Measurements from ENCODE around the gene GALNT17. TPM values are rescaled to one million over a fixed set of nuclear protein-coding genes. Genes with fewer than 3 reads are reported as not detected.

Gene GALNT17
- total and polyA plus RNA-seq, 12 donors = 15.1 to 87.0 (median 55.4) TPM

DNA sequence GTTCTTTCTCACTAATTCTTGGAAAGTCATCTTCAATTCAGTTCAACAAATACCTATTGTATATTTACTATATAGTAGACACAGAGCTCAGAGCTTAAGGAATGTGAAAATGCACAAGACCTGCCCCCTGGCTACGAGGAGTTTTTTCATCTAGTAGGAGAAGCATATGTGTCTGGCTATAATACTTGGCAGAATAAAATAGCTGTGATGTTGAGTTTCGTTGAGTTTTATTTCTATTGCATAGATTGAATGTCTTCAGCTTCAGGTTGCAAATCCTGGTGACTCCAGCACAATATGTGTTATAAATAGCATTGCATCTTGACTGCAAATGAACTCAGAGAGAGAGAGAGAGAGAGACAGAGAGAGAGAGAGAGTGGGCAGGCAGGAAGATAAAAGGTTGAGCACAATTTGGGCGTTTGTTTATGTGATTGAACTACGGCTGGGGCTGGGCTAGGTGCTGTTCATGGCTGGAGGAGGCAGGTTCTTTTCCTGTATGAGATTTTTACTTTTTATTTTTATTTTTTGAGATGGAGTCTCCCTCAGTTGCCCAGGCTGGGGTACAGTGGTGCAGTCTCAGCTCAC, 229.6 kb downstream of the GALNT17 start:
- H3K4me3 ChIP-seq = no peak overlapping the region
- H3K9me3 ChIP-seq = peaks cover 0 to 34% (median 0%) of the 10 kb centered on the region in 11 donors
- ATAC-seq (peak in 6 of 8 donors; percentile 57 to 85 (median 76)), DNase-seq (no peak)
- no peaks in the 10 kb centered on the region for H3K27me3 ChIP-seq
- intact Hi-C loops (cut with DNase I) = loop anchor here in 1 of 10 donors (10.0 kb wide), 1 partner anchor 173 kb away; no protein-coding TSS in a partner anchor
- H3K36me3 ChIP-seq = no peaks in the 10 kb centered on the region
- peaks cover 0 to 11% (median 4%) of the 10 kb centered on the region in 9 donors for H3K4me1 ChIP-seq
- peak overlapping the region in 1 of 10 donors; percentile 5 for H3K27ac ChIP-seq
- TF ChIP-seq, protein P1, sequence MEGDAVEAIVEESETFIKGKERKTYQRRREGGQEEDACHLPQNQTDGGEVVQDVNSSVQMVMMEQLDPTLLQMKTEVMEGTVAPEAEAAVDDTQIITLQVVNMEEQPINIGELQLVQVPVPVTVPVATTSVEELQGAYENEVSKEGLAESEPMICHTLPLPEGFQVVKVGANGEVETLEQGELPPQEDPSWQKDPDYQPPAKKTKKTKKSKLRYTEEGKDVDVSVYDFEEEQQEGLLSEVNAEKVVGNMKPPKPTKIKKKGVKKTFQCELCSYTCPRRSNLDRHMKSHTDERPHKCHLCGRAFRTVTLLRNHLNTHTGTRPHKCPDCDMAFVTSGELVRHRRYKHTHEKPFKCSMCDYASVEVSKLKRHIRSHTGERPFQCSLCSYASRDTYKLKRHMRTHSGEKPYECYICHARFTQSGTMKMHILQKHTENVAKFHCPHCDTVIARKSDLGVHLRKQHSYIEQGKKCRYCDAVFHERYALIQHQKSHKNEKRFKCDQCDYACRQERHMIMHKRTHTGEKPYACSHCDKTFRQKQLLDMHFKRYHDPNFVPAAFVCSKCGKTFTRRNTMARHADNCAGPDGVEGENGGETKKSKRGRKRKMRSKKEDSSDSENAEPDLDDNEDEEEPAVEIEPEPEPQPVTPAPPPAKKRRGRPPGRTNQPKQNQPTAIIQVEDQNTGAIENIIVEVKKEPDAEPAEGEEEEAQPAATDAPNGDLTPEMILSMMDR (IDR thresholded peaks at IDR 0.05) = no peak
- 26 to 39% methylated on average over 4 of the region's 4 CpGs for WGBS, 2 donors

DNA sequence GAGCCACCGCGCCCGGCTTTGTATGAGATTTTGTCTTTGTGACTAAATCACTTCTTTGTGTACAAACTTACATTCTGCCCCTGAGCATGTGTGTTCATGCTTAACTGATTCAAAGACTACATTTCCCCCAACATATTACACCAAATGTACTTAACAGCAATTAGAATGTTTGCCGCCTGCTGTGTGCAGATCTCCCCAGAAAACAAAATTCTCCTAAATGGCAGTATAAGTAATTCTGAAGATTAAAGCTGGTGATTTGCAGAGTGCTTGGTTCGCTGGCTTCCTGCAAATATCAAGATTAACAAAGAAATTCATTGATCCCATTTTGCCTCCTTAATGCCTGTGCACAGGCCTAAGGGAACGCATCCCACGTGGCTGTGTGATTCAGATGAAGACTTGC, 230.3 kb downstream of the GALNT17 start:
- TF ChIP-seq, protein P1 (IDR thresholded peaks at IDR 0.05) = no peak
- DNase-seq (no peak), ATAC-seq (no peak)
- 89 to 93% methylated on average over 7 of the region's 7 CpGs for WGBS, 2 donors
- H3K4me3 ChIP-seq = no peak overlapping the region
- peaks cover 0 to 11% (median 4%) of the 10 kb centered on the region in 9 donors for H3K4me1 ChIP-seq
- no peaks in the 10 kb centered on the region for H3K27me3 ChIP-seq
- no peak overlapping the region for H3K27ac ChIP-seq
- no peaks in the 10 kb centered on the region for H3K36me3 ChIP-seq
- peaks cover 0 to 27% (median 0%) of the 10 kb centered on the region in 11 donors for H3K9me3 ChIP-seq
- intact Hi-C loops (cut with DNase I) = loop anchor here in 1 of 10 donors (10.0 kb wide), 1 partner anchor 173 kb away; no protein-coding TSS in a partner anchor

DNA sequence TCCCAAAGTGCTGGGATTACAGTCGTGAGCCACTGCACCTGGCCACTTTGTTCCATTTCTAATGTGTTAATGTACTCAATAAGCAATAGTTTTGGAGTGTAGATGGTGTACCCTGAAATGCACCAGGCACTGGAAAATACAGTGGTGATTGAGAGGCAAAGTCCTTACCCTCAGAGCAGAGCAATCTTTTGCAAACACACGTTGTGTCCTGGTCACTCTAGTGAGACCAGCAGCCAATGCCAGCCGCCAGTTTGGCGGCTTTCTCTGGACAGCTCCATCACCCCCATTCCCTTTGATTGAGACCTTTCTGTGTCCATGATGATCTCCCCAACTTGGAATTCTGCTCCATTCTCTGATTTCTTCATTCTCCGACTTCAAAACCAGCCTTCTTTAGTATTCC, 231.3 kb downstream of the GALNT17 start:
- peaks cover 0 to 11% (median 4%) of the 10 kb centered on the region in 9 donors for H3K4me1 ChIP-seq
- H3K27ac ChIP-seq = no peak overlapping the region
- no peaks in the 10 kb centered on the region for H3K27me3 ChIP-seq
- no peak for DNase-seq
- intact Hi-C loops (cut with DNase I) = loop anchor here in 1 of 10 donors (10.0 kb wide), 1 partner anchor 172 kb away; no protein-coding TSS in a partner anchor
- TF ChIP-seq, protein P1 (IDR thresholded peaks at IDR 0.05) = no peak
- no peak for ATAC-seq
- H3K36me3 ChIP-seq = no peaks in the 10 kb centered on the region
- H3K4me3 ChIP-seq = no peak overlapping the region
- peaks cover 0 to 18% (median 0%) of the 10 kb centered on the region in 11 donors for H3K9me3 ChIP-seq
- 83 to 85% methylated on average over 5 of the region's 5 CpGs for WGBS, 2 donors

DNA sequence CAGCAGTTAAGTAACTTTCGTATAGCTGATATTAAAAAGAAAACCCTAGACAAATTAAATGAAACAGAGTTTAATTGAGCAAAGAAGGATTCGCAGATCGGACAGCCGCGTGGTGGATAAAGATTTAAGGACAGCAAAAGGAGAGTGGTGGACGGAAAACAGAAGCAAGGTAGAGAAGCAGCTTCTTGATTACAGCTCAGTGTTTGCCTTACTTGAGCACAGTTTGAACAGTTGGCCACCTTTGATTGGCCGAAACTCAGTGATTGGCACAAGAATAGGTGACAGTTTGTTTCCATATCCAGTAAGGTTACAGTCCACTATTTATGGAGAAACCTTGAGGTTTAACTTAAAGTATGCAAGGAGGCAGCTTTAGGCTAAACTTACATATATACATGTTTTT, 231.7 kb downstream of the GALNT17 start:
- H3K27me3 ChIP-seq = no peaks in the 10 kb centered on the region
- no peak overlapping the region for H3K27ac ChIP-seq
- intact Hi-C loops (cut with DNase I) = loop anchor here in 1 of 10 donors (10.0 kb wide), 1 partner anchor 171 kb away; no protein-coding TSS in a partner anchor
- peaks cover 0 to 11% (median 4%) of the 10 kb centered on the region in 9 donors for H3K4me1 ChIP-seq
- DNase-seq (no peak), ATAC-seq (no peak)
- no peak overlapping the region for H3K4me3 ChIP-seq
- H3K36me3 ChIP-seq = no peaks in the 10 kb centered on the region
- H3K9me3 ChIP-seq = peaks cover 0 to 14% (median 0%) of the 10 kb centered on the region in 11 donors
- TF ChIP-seq, protein P1 (IDR thresholded peaks at IDR 0.05) = no peak
- WGBS, 2 donors = 84 to 93% methylated on average over 7 of the region's 7 CpGs
